Inflammatory macrophage treated with lipopolysaccharide for 4 hours (primary cell): ENCODE results near the gene PRIMA1.

Experiments used
- DNase-seq: peaks from one replicate; pipeline ENCODE4 v3.0.0-alpha.2; 2020

PRIMA1 gene

DNA sequence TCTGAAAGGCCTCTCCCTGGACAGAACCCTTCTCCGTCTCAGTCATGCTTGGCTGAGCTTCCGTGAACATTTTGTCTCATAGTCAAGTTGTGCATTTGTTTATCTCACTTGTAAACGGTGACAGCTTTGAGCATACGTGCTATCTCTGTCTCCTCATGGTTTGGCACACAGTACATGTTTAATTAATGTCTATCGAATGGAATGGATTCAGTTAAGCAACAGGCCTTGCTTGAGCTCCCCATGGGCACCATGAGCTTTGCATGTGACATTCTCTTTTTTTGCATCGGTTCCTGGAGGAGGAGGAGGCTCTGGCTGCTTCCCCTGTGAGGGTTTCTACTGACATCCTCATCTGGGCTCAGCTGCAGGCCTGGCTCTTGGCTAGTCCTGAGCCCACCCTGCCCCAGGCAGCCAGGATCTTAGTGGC lies 80.0 kb downstream of the PRIMA1 start:
- DNase-seq = no peak

GRCh38 chr14:93707475-93707874 lies 80.8 kb downstream of the PRIMA1 start:
- no peak for DNase-seq

GRCh38 chr14:93706360-93706955 lies 81.8 kb downstream of the PRIMA1 start:
- no peak for DNase-seq

GRCh38 chr14:93705513-93706156 lies 82.7 kb downstream of the PRIMA1 start:
- no peak for DNase-seq

DNA sequence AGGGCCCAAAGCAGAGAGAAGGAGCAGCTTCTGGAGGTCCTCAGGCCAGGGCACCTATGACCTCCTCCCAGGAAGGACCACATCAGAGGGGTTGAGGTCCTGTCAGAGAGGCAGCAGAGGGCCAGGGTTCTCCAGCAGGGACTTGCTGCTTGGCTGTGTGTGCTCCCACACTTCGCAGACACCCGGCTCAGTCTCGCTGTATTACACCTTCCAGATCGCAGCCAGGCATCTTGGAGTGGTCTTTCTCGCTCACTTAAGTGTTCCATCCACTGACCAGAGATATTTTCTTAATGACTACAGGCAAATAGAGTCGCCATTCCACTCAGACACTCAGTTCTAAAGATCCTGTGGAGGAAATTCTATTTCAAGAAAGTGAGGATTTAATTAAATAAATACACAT lies 84.3 kb downstream of the PRIMA1 start:
- no peak for DNase-seq

DNA sequence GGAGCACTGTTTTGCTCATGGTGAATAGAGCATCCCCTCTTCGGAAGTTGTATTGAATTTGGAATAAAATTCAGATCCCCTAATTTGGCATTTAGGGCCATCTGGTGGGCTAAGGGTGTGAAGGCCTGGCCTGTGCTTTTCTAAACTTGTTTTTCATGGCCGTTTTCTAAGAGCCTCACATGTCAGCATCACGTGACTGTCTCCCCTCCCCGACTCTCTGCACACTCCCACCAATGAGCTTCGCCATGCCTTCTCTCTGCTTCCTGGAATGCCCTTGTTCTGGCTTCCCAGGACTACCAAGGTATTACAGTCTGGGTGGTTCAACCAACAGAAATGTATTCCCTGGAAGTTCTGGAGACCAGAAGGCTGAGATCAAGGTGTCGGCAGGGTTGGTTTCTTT lies 85.3 kb downstream of the PRIMA1 start:
- DNase-seq = no peak

DNA sequence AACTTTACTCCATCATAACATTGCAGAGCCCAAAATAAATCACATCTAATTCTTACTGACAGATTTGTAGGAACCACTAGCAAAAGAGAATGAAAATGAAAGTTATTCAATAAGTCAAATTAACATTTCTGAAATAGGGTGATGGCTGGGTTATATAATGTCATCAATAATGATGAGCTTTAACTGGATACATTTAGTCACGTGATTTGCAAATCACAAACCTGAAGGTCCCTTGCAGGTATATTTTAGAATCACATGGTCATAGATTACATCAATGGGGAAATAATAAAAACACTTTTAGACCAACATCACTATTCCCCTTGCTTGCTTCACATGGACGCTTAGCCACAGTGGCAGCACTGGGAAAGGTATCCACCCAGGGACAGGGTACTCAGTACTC lies 86.7 kb downstream of the PRIMA1 start:
- no peak for DNase-seq

DNA sequence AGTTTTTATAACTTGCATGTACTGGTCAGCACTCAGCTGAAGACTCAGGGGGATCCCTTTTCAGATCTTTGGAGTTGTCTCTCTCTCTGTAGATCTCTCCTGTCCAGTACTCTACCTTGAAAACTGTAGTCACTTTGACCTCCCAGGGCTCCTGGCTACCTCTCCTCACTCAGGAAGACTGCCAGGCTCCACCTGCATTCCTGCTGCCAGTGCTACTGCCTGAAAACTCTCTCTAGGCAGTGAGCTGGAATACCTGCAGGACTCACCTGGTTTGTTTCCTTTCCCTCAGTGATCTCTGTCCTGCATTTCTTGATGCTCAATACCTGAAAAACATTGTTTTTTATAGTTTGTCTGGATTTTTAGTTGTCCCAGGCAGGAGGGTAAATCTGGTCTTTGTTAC lies 87.4 kb downstream of the PRIMA1 start:
- DNase-seq = no peak

DNA sequence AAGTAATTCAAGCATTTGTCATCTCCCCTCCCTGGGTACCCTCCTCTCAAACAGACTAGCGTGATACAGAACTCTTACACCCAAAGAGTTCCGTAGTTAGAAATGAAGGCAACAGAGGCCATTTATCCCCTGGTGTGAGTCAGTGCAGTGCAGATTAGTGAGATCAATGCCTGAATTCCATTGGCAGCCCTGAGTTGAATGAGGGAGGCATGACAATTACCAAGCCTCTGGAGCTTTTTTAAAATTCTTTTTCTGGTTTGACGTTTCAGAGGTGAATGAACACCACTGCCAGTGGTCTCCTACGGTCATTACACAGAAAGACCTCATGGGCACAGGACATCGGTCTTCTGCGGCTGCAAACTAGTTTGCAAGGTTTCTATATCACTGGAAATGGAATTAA lies 94.4 kb downstream of the PRIMA1 start:
- DNase-seq = no peak

- no peak for DNase-seq
These were observed 97.1 kb downstream of the PRIMA1 start for GRCh38 chr14:93691042-93691780.

DNA sequence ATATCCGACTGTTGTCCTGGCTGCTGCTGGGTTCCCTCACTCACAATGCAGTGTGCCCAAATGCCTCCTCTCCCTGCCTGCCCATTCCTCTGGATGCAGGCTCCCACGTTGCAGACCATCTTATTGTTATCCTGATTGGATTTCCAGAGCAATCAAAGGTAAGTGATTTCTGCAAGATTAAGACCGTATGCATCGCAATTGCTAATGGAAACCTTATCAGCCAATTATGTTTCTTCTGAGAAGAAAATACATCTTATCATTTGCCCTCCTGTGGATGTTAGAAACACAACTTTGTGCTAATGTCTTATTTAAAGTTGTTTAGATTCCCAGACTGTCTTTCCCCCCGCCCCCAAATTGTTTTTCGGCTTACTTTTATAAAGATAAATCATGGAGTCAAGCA lies 98.1 kb downstream of the PRIMA1 start:
- DNase-seq = no peak

DNA sequence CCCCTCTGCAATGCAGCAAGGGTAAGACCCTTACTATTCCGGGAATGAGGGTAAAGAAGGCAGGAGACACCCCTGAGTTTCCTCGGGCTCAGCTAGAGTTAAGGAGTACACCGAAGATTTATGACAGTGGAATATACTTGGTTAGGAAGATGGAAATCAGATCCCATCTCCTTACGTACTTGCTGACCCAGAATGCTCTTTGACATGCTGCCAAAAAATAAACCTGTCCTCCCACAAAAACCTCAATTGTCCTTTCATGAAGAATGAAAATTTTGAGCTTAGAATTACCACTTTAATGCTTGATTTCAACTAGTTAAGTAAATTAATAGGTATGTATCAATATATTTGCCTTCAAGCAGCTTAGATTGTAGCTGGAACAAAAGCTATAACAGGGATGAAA lies 99.5 kb downstream of the PRIMA1 start:
- no peak for DNase-seq

GRCh38 chr14:93688239-93688666 lies 100.0 kb downstream of the PRIMA1 start:
- DNase-seq = no peak

DNA sequence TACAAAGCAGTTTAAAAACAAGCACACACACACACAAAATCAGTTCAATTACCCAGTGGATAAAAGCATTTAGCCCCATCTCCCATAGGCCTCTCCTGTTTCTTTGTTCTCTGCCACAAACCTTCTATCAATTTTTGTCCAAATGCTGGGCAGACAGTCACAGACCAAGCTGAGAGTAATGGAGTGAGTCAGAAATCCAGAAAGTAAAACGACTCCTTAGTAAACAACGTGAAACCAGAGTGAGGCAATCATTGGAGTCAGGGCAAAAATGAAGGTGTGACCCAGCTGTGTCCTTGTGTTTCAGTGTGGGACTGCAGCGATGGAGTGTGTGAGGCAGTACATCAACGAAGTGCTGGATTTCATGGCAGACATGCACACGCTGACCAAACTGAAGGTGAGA lies 102.0 kb downstream of the PRIMA1 start:
- DNase-seq = no peak

GRCh38 chr14:93685121-93685895 lies 103.0 kb downstream of the PRIMA1 start:
- DNase-seq = no peak

- DNase-seq = no peak
These were observed 105.1 kb downstream of the PRIMA1 start for GRCh38 chr14:93683226-93683625.

- DNase-seq = no peak
These were observed 105.8 kb downstream of the PRIMA1 start for GRCh38 chr14:93682459-93682858.

GRCh38 chr14:93676416-93676958 lies 111.8 kb downstream of the PRIMA1 start:
- no peak for DNase-seq

DNA sequence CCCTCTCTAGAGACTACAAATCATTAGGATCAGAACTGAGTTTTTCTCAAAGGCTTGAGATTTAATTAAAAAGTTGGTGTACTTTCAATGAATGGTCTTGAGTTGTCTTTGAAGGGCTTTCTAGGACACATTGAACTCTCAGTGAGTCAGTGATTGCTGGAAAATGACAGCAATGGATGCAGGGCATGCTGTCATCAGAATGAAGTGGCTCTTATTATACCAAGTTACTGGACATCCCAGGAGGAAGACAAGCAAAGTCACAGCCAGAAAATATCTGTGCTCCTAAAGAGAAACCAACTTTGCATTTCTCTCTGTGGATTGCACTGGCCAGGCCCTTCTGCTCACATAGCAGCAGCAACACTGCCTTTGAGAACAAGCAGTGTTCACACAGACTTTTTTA lies 112.6 kb downstream of the PRIMA1 start:
- no peak for DNase-seq

GRCh38 chr14:93674343-93674742 lies 113.9 kb downstream of the PRIMA1 start:
- no peak for DNase-seq

GRCh38 chr14:93669632-93670031 lies 118.7 kb downstream of the PRIMA1 start:
- no peak for DNase-seq
